Neuron (in vitro differentiated cells): Measurements from ENCODE around the gene FLYWCH1.
A peak's percentile ranks its signal among the peaks of the same experiment; 100 is the strongest.

Experiments
- H2AFZ ChIP-seq: one replicate; pipeline ENCODE4 v1.6.1; 2013; ENCODE audit warnings: low read depth, mild to moderate bottlenecking, inconsistent platforms, low read length, moderate library complexity
- H3K27me3 ChIP-seq: one replicate; pipeline ENCODE4 v1.6.1; 2013; ENCODE audit warnings: low read length; ENCODE audit not compliant: insufficient read depth
- H3K36me3 ChIP-seq: one replicate; pipeline ENCODE4 v1.6.1; 2013; ENCODE audit warnings: low read length; ENCODE audit not compliant: insufficient read depth
- H3K4me1 ChIP-seq: one replicate; pipeline ENCODE4 v1.6.1; 2013; ENCODE audit warnings: low read length; ENCODE audit not compliant: insufficient read depth
- H3K4me3 ChIP-seq: 2 replicates; pipeline ENCODE4 v1.5.1; 2013; ENCODE audit warnings: mild to moderate bottlenecking, low read length, moderate library complexity
- H3K9me3 ChIP-seq: one replicate; pipeline ENCODE4 v1.6.1; 2013; ENCODE audit warnings: low read length

Gene FLYWCH1

DNA sequence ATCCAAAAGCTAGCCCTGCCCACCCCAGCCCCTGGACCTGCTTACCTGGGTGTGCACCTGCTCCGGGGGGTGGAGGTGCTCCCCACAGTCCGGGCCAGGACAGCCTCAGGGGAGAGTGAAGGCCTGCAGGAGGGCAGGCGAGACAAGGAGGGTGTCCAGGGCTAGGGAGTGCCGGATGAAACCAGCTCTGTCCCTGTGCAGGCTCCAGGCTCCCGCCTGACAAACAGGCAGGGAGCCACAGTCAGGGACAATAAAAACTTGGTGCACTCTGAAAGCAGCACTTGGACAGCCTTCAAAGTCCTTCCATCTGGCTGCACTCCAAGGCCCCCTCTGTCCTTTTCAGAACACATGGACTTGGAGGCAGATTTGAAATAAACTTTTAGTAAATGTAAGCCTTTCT, 61.4 kb downstream of the FLYWCH1 start:
- Histone ChIP-seq H3K4me3 (no peak overlapping the region), H3K27me3 (no peaks in the 10 kb centered on the region), H3K4me1 (peaks cover 12% of the 10 kb centered on the region), H3K36me3 (peaks cover 53% of the 10 kb centered on the region), H2AFZ (no peak overlapping the region), H3K9me3 (no peaks in the 10 kb centered on the region)

DNA sequence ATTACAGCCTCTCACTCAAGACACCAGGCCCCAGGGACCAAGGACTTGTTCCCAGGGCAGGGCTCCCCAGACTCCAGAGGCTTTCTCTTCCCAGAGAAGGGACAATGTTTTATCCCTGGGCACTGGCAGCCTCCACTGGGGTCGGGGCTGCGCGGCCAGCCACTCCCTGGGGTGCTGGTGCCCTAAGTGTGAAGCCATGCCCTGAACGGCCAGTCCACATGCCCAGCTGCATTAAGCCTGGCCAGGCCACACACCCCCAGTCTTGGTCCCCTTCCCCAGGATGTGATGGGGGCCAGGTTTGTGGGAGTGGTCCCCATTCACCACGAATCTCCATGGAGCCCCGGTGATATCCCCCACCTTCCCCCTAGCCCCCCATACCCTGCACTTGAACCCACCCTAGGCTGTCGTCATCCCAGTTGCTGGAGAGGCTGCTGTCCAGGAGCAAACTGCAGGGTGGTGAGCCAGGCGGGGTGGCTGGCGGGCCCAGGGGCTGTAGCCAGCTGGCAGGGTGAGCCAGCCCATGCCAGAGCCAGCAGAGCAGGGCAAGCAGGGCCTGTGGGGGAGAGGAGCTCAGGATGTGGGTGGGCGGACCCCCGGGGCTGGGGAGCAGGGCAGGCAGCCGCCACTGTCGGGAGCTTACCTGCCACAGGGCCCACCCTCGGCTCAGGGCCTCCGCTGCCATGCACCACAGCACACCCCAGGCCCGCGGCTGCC, 62.0 kb downstream of the FLYWCH1 start:
- Histone ChIP-seq H3K9me3 (no peaks in the 10 kb centered on the region), H3K36me3 (peaks cover 55% of the 10 kb centered on the region), H3K27me3 (no peaks in the 10 kb centered on the region)

DNA sequence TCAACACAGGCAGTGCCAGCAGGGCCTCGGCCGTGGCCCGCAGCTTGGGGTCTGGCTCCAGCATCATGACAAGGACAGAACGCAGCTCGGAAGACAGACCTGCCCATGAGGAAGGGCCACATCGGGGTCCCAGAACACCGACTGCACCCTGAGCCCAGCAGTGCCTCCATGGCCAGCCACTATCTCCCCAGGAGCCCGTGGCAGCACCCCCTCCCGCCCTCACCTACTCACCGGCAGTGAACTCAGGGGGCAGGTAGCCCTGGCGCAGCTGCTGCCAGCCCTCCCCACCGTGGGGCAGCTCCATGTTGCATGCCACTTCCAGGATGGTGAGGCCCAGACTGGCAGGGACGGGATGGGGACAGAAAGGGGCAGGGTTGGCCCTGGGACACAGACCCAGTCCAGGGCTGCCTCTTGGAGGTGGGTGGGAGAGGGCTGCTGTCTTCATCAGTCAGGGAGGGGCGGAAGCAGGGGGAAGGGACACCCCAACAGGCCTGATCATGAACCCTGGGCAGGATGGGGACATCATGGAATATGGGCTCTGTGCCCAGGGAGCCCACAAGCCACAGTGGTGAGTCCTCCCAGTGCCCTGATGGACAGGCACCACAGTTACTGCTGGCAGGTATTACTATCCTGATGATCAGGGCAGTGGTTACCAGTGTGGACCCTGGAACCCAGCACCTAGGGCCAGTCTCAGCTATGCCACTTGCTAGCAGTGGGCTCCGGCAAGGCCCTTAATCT, 62.8 kb downstream of the FLYWCH1 start:
- Histone ChIP-seq H3K36me3 (peaks cover 55% of the 10 kb centered on the region), H3K4me3 (no peak overlapping the region), H3K27me3 (no peaks in the 10 kb centered on the region), H3K9me3 (no peaks in the 10 kb centered on the region), H3K4me1 (peaks cover 11% of the 10 kb centered on the region), H2AFZ (no peak overlapping the region)

More for the DNA sequence above, 62.0 kb downstream of the FLYWCH1 start:
- H2AFZ ChIP-seq, result no peak overlapping the region
- H3K4me1 ChIP-seq, result peaks cover 9% of the 10 kb centered on the region
- H3K4me3 ChIP-seq, result no peak overlapping the region

DNA sequence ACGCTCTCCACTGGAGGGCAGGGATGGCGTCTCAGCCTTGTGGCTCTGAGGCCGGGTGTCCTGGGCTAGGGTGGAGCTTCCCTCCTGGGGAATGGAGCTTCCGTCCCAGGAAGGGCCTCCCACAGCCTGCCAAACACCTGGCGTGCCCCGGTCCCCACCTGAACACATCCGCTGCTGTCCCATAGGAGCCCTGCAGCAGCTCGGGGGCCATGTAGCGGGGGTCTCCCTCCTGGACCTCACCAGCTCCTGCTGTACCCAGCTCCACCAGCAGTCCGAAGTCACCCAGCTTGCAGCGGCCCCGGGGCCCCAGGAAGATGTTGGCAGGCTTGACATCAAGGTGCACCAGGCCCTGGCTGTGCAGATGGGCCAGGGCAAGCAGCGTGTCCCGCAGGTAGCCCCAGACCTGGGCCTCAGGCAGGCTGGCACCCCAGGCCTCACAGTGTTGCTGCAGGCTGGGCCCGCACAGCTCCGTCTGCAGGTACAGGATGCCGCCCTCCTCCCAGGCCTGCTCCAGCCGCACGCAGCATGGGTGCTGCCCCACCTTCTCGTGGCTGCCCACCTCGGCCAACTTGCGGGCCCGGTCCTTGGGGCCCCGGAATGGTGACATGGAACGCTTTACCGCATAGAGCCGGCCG, 63.5 kb downstream of the FLYWCH1 start:
- Histone ChIP-seq H3K36me3 (peaks cover 55% of the 10 kb centered on the region), H3K27me3 (no peaks in the 10 kb centered on the region), H2AFZ (no peak overlapping the region)

DNA sequence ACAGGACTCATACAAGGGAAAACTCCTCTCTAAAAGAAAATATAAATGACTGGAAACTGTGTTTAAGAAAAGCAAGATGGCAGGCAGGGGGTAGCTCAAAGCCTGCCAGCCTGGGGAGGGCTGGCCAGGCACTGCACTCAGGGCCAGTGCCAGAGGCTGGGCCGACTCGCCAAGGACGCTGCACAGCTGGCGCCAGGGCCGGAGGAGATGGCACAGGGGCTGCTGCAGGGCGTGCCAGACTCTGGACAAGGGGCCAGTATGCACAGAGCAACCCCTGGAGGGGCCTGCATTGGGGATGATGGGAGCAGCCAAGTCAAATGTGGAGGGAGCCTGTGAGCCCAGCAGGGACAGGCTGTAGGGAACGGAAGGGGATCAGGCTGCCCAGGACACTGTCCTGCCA, 64.5 kb downstream of the FLYWCH1 start:
- Histone ChIP-seq H3K27me3 (no peaks in the 10 kb centered on the region), H3K9me3 (no peaks in the 10 kb centered on the region), H2AFZ (no peak overlapping the region), H3K4me1 (peaks cover 15% of the 10 kb centered on the region), H3K4me3 (no peak overlapping the region), H3K36me3 (peaks cover 53% of the 10 kb centered on the region)

More for the DNA sequence above, 63.5 kb downstream of the FLYWCH1 start:
- Histone ChIP-seq H3K9me3 (no peaks in the 10 kb centered on the region), H3K4me3 (no peak overlapping the region), H3K4me1 (peaks cover 13% of the 10 kb centered on the region)

DNA sequence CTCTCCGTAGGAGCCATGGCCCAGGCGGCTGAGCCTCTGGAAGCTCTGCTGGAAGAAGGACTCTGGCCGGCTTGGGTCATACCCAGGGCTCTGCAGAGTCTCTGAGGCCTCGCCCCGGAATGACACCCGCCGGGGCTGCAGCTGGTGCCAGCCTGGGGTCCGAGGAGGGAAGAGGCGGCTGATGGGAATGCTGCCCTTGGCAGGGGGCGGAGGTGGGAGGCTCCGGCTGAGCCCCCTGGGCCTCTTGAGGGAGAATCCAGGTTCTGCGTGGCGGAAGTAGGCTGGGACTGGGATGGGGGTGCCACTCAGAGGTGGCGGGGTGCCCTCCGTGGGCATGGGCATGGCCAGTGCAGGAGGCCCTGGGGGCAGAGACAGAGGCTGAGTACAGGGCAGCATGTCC, 64.9 kb downstream of the FLYWCH1 start:
- H3K4me1 ChIP-seq, result peaks cover 16% of the 10 kb centered on the region
- H3K4me3 ChIP-seq, result no peak overlapping the region
- H3K27me3 ChIP-seq, result no peaks in the 10 kb centered on the region
- no peaks in the 10 kb centered on the region for H3K9me3 ChIP-seq
- H3K36me3 ChIP-seq, result peaks cover 49% of the 10 kb centered on the region
- no peak overlapping the region for H2AFZ ChIP-seq

DNA sequence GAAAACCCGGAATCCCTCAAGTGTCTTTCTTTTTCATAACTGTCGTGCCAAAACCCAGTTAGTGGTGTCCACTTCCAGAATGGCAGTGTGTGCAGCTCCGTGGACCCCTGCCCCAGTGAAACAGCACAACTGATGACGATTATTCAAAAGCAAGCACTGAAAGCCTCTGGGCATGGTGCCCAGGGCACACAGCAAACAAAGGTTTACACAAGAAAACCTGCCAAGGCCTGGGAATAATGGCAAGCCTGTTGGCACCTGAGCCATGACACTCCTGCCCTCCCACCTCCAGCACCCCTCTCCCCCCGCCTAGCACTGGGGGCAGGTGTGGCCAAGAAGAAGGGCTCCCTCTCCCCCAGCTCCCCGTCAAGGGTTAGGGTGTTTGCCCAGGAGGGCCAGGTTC, 65.7 kb downstream of the FLYWCH1 start:
- Histone ChIP-seq H2AFZ (no peak overlapping the region), H3K36me3 (peaks cover 42% of the 10 kb centered on the region), H3K4me1 (peaks cover 20% of the 10 kb centered on the region), H3K27me3 (peaks cover under 1% of the 10 kb centered on the region), H3K9me3 (no peaks in the 10 kb centered on the region), H3K4me3 (no peak overlapping the region)

DNA sequence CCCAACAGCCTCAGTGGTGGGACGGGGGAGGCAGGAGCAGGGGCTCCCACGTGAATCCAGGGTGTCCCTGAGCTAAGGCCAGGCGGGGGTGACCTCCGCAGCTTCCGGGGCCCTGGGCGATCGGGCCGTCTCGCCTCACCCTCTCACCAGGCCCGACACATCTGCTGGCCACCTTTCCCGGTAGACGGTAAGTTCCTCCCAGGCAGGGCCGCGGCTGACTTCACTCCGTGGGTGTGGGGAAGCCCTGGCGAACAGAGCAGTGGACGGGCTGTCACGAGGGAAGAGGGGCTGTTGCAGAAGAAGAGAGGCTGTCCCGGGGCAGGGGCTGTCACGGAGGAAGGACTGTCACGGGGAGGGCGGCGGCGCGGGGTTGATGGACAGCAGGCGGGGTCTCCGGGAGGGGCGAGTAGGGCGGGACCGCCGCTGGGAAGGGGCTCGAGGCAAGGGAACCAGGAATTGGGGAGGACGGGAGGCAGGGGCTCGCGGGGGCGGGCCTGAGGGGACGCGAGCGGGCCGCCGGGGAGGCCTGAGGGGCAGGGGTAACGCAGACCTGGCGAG, 68.0 kb downstream of the FLYWCH1 start:
- H3K27me3 ChIP-seq, result peaks cover 2% of the 10 kb centered on the region
- H2AFZ ChIP-seq, result peak overlapping the region; percentile 59
- no peaks in the 10 kb centered on the region for H3K9me3 ChIP-seq
- peak overlapping the region; percentile 79 for H3K4me3 ChIP-seq
- peaks cover 20% of the 10 kb centered on the region for H3K4me1 ChIP-seq
- H3K36me3 ChIP-seq, result peaks cover 29% of the 10 kb centered on the region

DNA sequence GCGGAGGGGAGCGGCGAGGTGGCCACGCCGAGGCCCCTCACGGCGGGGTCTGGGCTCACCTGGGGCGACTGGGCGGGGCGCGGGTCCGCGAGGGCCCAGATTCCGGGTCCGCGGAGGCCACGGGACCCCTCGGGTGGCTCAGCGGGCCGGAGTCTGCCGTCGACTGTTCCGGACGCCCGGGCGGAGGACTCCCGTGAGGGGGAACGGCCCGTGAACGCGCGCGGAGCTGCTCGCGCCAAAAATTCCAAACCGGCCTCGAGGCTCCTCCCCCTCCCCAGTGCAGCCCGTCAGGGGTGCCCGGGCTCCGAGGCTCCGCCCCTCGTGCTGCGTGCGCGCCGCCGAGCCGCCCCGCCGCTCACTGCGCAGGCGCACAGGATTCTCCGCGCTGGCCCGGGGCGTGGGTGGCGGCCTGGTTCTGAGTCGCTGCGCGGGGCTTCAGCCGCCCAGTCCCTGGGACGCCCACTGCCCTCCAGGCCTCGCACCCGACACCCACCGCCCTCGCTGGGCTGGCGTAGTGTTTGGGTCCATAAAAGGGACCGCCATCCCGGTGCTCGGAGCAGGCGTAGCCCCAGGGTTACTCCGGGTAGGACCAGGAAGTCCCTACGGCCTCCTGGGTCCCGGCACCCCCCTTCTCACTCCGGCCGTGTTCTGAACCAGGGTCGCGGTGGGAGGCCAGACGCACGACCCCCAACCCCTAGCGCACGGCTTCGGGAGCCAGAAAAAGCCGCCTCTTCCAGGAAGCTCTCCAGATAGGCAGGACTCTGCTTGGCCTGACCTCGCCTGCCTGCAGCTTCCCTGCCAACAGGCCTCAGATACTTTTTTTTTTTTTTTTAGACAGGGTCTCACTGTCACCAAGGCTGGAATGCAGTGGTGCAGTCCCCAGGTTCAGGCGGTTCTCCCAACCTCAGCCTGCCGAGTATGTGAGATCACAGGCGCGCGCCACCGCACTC, 68.8 kb downstream of the FLYWCH1 start, which contains the start of gene PKMYT1:
Gene PKMYT1, minus strand, starts transcription at position 220 of the 950 bp plus-strand sequence. CDS start 789 bp downstream, outside the sequence.
- no peaks in the 10 kb centered on the region for H3K9me3 ChIP-seq
- peaks cover 20% of the 10 kb centered on the region for H3K4me1 ChIP-seq
- H3K4me3 ChIP-seq, result peak within 1 kb of the TSS; percentile 79
- peaks cover 6% of the 10 kb centered on the region for H3K27me3 ChIP-seq
- peak within 1 kb of the TSS; percentile 59 for H2AFZ ChIP-seq
- H3K36me3 ChIP-seq, result peaks cover 22% of the 10 kb centered on the region

DNA sequence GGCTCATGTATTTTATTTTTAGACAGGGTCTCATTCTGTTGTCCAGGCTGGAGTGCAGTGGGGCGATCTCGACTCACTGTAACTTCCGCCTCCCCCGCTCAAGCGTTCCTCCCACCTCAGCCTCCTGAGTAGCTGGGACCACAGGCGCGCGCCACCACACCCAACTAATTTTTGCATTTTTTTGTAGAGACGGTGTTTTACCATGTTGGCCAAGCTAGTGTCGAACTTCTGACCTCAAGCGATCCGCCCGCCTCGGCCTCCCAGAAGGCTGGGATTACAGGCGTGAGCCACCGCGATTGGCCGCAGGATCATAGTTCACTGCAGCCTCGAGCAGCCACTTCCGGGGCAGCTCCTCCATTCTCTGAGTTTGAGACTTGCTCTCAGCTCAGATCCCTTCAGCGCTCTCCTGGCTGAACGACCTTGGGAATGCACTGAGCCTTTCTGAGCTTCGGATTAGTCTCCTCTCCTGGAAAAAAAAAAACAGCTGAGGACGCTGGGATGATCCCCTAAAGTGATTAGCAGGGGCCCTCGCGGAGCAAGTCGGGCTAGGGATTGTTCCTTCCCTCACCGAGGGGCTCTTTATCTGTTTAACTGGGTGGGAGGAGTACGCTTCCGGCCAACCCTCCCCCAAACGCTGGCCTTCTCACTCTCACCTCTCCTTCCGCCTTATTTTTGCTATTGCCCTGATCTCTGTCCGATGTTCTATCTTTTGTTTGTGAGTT, 69.6 kb downstream of the FLYWCH1 start:
- Histone ChIP-seq H3K9me3 (no peaks in the 10 kb centered on the region), H3K4me3 (peak overlapping the region; percentile 79), H3K36me3 (peaks cover 14% of the 10 kb centered on the region), H3K4me1 (peaks cover 20% of the 10 kb centered on the region), H2AFZ (no peak overlapping the region), H3K27me3 (peaks cover 14% of the 10 kb centered on the region)

DNA sequence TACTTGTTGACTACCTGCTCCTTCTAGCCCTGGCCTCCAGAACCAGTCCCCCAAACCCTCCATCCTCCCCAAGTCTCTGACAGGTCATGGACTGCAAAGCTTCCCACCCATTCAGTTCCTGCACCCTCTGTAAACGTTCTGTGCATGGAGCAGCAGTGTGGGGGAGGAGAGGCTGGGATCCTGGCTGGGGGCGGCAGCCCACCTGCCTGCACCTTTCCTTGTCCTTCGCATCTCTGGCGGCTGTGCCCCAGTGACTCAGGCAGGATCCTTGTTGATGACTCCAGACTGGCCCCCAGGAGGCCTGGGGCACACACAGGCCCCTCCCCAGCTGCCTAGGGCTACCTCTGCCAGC, 70.1 kb downstream of the FLYWCH1 start:
- Histone ChIP-seq H3K4me3 (no peak overlapping the region), H3K9me3 (no peaks in the 10 kb centered on the region), H2AFZ (no peak overlapping the region)

DNA sequence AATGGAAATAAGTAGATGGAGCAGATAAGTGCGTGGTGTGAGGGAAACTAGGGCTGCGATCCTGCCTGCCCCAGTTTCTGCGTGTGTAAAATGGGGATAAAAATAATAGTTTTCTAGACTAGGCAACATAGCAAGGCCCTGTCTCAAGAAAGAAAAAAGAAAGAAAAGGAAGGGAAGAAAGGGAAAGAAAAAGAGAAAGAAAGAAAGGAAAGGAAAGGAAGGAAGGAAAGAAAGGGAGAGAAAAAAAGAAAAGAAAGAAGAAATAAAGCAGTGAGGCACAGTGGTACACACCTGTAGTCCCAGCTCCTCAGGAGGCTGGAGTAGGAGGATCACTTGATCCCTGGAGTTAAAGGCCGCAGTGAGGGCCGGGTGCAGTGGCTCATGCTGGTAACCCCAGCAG, 70.7 kb downstream of the FLYWCH1 start:
- peaks cover 20% of the 10 kb centered on the region for H3K4me1 ChIP-seq
- peaks cover 23% of the 10 kb centered on the region for H3K27me3 ChIP-seq
- H3K4me3 ChIP-seq, result no peak overlapping the region
- H2AFZ ChIP-seq, result no peak overlapping the region
- peaks cover 6% of the 10 kb centered on the region for H3K36me3 ChIP-seq
- H3K9me3 ChIP-seq, result no peaks in the 10 kb centered on the region

More for the DNA sequence above, 70.1 kb downstream of the FLYWCH1 start:
- H3K4me1 ChIP-seq, result peaks cover 20% of the 10 kb centered on the region
- H3K27me3 ChIP-seq, result peaks cover 19% of the 10 kb centered on the region
- peaks cover 11% of the 10 kb centered on the region for H3K36me3 ChIP-seq
